Upper lobe of left lung (tissue), 4 donors: ENCODE measurements around the gene AAK1.

Experiments used
- POLR2A ChIP-seq, 4 donors: fragments of 450-650 bp; IDR thresholded peaks; one replicate each; pipeline ENCODE4 v1.5.1; 2016 to 2017; ENCODE audit warnings: antibody characterized with exemption in 4 of 4, mild to moderate bottlenecking in 2 of 4
- POLR2AphosphoS5 ChIP-seq, 2 donors: sonication (generic); formaldehyde crosslinking; IDR thresholded peaks; one replicate each; pipeline ENCODE4 v1.5.1; 2017; ENCODE audit warnings: antibody characterized with exemption in 2 of 2
- TF ChIP-seq, protein P1 (sequence below), 6 experiments: fragments of 450-650 bp in 4 of 6; fragments of 200-600 bp in 2 of 6; sonication (generic) in 2 of 6; IDR thresholded peaks; one replicate each; pipeline ENCODE4 v1.5.1; 2016 to 2019; ENCODE audit warnings: antibody characterized with exemption in 6 of 6

DNA sequence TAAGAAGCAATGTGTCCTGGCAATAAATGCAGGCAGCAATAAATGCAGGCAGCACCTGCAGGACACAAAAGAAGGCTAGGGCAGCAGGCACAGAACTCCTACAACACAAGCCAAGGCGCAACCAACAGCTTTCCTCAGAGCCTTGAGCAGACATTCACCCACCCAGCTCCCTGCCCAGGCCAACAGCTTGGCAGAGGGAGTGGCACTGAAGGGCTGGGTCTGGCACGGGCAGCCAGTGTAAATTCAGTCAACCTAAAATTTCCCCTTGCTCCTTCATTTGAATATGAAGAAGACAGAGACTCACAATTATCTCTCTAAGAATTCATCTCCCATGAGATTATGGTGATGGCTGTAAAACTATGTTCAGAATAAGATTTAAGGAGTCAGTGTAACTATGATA lies 35.4 kb downstream of the AAK1 start:
- TF ChIP-seq, protein P1, sequence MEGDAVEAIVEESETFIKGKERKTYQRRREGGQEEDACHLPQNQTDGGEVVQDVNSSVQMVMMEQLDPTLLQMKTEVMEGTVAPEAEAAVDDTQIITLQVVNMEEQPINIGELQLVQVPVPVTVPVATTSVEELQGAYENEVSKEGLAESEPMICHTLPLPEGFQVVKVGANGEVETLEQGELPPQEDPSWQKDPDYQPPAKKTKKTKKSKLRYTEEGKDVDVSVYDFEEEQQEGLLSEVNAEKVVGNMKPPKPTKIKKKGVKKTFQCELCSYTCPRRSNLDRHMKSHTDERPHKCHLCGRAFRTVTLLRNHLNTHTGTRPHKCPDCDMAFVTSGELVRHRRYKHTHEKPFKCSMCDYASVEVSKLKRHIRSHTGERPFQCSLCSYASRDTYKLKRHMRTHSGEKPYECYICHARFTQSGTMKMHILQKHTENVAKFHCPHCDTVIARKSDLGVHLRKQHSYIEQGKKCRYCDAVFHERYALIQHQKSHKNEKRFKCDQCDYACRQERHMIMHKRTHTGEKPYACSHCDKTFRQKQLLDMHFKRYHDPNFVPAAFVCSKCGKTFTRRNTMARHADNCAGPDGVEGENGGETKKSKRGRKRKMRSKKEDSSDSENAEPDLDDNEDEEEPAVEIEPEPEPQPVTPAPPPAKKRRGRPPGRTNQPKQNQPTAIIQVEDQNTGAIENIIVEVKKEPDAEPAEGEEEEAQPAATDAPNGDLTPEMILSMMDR (IDR thresholded peaks at IDR 0.05) = no peak
- TF ChIP-seq POLR2A (IDR thresholded peaks at IDR 0.05) (no peak), POLR2AphosphoS5 (IDR thresholded peaks at IDR 0.05) (no peak)
